Gastroesophageal sphincter (tissue), 4 donors: ENCODE data around the gene OR2A1. TPM values are rescaled to one million over a fixed set of nuclear protein-coding genes. Genes with fewer than 3 reads are reported as not detected.
"Not testable (repeated sequence)": the region's sequence is repeated elsewhere in the genome, so short reads cannot be mapped to it uniquely, and the experiment has no call there.

Experiments used
- ATAC-seq: fragments of 150-250 bp; one replicate; pipeline ENCODE4 v1.9.1; 2016; ENCODE audit warnings: mild to moderate bottlenecking, moderate library complexity
- H3K27ac ChIP-seq, 4 donors: fragments of 200-600 bp; sonication (generic) in 3 of 4; 1 replicate in 3 of 4; 2 replicates in 1 of 4; pipeline ENCODE4 v1.5.1; 2016 to 2019
- H3K27me3 ChIP-seq: fragments of 200-600 bp; sonication (generic); one replicate; pipeline ENCODE4 v1.5.1; 2019
- H3K36me3 ChIP-seq, 2 donors: fragments of 200-600 bp; sonication (generic); one replicate each; pipeline ENCODE4 v1.5.1; 2019; ENCODE audit warnings: control low read depth in 1 of 2
- H3K4me1 ChIP-seq, 3 donors: fragments of 200-600 bp; sonication (generic); 1 replicate in 2 of 3; 2 replicates in 1 of 3; pipeline ENCODE4 v1.5.1; 2016 to 2019; ENCODE audit warnings: control low read depth in 2 of 3
- H3K4me3 ChIP-seq, 2 donors: fragments of 200-600 bp; sonication (generic); one replicate each; pipeline ENCODE4 v1.5.1; 2019; ENCODE audit warnings: mild to moderate bottlenecking in 1 of 2, moderate library complexity in 1 of 2
- H3K9me3 ChIP-seq, 3 donors: fragments of 200-600 bp; sonication (generic); one replicate each; pipeline ENCODE4 v1.5.1; 2017 to 2019; ENCODE audit warnings: control low read depth in 2 of 3
- WGBS, 2 donors: methylation state at CpG; one replicate each; pipeline ENCODE4 v1.1.5; 2018; ENCODE audit warnings: low coverage in 1 of 2; 5-methylcytosine and 5-hydroxymethylcytosine counted together
- total RNA-seq, 4 donors: library from RNA; depleted of rRNA; stranded (reverse); fragments of >200 nt; gene quantifications; one replicate each; pipeline ENCODE4 v1.1.0, GENCODE V29; 2016

The OR2A1 gene
- total RNA-seq, 4 donors from 2014 or later: 0.13 to 0.42 TPM; not detected in 2

DNA sequence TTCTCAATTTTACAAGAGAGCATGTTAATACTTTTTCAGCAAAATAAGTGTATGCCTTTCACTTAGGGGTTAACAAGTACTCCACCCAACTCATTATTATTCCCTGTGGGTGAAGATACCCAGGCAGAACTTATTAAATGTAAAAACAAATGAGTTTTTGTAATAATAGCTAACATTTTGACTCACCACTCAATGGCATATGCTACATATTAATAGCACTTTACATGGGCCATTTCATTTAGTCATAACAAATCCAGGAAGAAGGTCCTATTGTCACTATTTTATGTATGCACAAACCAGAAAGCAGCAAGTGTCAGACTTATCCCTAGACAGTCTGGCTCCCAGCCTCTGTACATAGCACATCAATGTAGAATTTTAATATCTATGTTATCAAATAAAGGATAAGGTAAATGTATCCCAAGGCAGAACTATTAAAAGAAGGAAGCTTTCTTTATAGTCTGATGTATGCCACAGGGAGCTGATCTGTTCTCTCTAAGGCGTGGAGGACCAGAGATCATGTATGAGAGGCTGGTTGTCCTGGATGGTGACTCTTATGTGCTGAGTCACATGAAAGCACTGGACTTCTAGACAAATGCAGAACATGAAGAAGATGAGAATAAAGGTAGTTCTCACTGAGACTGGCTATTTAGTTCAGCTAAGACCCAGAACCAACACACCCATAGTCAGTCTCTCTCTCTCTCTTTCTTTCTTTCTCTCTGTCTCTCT is 9.5 kb upstream of the OR2A1 start:
- not testable (repeated sequence) for H3K4me3 ChIP-seq, H3K4me1 ChIP-seq, H3K9me3 ChIP-seq, H3K27me3 ChIP-seq, H3K27ac ChIP-seq, H3K36me3 ChIP-seq, ATAC-seq
- no CpG with 5 or more reads among the region's 1 CpG for WGBS, 2 donors

DNA sequence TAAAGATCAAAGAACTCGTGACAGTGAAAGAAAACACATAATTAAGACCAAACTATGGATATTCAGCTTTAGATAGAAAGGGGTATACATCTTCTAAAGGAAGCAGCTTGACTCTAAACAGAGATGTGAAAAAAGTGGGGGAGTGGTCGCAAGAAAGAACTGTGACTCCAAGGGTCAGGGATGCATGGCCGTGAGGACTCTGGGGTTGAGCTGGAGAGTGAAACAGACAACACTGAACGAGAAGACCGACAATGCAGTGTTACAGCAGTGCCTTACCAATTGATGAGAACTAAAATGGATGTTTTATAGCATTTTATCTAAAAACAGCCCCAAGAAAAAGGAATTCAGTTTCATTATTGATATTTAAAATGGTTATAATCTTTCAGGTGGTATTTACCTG is 8.6 kb upstream of the OR2A1 start:
- not testable (repeated sequence) for H3K27me3 ChIP-seq, ATAC-seq, H3K4me3 ChIP-seq, H3K27ac ChIP-seq, H3K9me3 ChIP-seq, H3K4me1 ChIP-seq, H3K36me3 ChIP-seq
- no CpG with 5 or more reads among the region's 5 CpGs for WGBS, 2 donors

GRCh38 chr7:144305156-144305555 is 7.1 kb upstream of the OR2A1 start:
- ATAC-seq, H3K36me3 ChIP-seq, H3K4me1 ChIP-seq, H3K27ac ChIP-seq, H3K27me3 ChIP-seq, H3K9me3 ChIP-seq, H3K4me3 ChIP-seq: not testable (repeated sequence)
- WGBS, 2 donors: no CpG with 5 or more reads among the region's 2 CpGs

- not testable (repeated sequence) for H3K9me3 ChIP-seq, H3K27ac ChIP-seq, H3K4me3 ChIP-seq, H3K27me3 ChIP-seq, H3K36me3 ChIP-seq, ATAC-seq, H3K4me1 ChIP-seq
- no CpG with 5 or more reads among the region's 2 CpGs for WGBS, 2 donors
Observed at GRCh38 chr7:144309702-144310101, 2.5 kb upstream of the OR2A1 start.

GRCh38 chr7:144311218-144311617 is 1.0 kb upstream of the OR2A1 start:
- not testable (repeated sequence) for H3K27ac ChIP-seq, H3K4me1 ChIP-seq, H3K27me3 ChIP-seq, ATAC-seq, H3K36me3 ChIP-seq, H3K4me3 ChIP-seq, H3K9me3 ChIP-seq
- WGBS, 2 donors: no CpG with 5 or more reads among the region's 2 CpGs

DNA sequence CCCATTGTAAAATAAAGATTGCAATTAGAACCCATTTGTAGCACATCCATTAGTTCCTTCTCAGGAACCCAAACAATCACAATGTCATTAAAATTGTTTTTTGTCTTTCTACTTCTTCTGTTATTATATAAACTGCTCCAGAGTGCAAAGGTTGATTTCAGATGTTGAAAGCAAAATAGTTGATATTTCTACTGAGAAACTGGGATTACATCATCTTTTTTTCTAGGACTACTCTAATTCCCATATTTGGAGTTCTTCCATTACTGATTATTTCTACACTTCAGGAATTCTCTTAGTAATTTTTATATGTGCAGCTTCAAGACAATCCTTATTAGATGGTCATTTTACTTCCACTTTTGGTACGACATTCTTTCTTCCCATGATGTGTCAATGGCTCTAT is 5.3 kb downstream of the OR2A1 start:
- not testable (repeated sequence) for H3K4me3 ChIP-seq, ATAC-seq, H3K36me3 ChIP-seq, H3K27me3 ChIP-seq, H3K9me3 ChIP-seq, H3K27ac ChIP-seq, H3K4me1 ChIP-seq
- WGBS, 2 donors: no CpG with 5 or more reads among the region's 1 CpG

DNA sequence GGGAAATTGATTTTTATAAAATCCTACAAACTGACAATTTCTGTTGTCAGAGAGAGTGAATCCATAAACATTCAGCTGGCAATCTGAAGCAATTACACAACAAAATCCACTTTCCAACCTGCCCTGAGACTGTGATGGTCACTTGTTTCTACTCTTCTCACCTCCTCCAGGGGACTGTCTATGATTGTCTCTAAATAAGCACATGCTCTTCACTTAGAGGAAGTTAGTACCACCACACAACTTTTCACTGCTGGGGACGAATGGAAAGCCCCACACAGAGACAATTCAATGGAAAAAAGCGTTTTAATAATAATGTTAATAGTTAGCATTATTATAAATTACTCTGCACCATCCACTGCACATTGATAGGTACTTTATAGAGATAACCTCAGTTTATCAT is 7.3 kb downstream of the OR2A1 start:
- H3K27me3 ChIP-seq, H3K4me3 ChIP-seq, H3K27ac ChIP-seq, ATAC-seq, H3K4me1 ChIP-seq, H3K9me3 ChIP-seq, H3K36me3 ChIP-seq: not testable (repeated sequence)
- no CpG with 5 or more reads among the region's 2 CpGs for WGBS, 2 donors

- not testable (repeated sequence) for H3K36me3 ChIP-seq, H3K4me1 ChIP-seq, H3K27me3 ChIP-seq, H3K4me3 ChIP-seq, ATAC-seq, H3K9me3 ChIP-seq, H3K27ac ChIP-seq
- WGBS, 2 donors: 20 to 67% methylated on average over 1 of the region's 3 CpGs
Observed at GRCh38 chr7:144321677-144322206, 9.5 kb downstream of the OR2A1 start.

DNA sequence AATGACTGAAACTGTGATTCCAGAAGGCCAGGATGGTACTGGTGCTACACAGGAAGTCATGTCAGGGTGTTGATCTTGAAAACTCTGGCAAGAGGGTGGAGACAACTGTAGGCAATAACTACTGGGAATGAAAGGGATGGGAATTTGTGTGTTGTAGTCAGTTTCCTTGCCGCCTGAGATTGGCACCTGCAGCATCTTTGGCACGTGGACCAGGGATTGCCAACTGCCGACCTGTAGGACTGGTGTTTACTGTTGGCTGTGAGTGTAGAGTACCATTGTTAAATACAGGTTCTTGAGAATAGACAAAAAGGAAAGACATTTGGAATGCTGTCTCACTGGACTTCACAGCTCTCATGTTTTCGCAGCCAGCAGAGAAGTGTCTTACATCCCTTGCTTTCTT is 11.1 kb downstream of the OR2A1 start:
- H3K4me1 ChIP-seq, H3K9me3 ChIP-seq, H3K4me3 ChIP-seq, H3K36me3 ChIP-seq, H3K27ac ChIP-seq, H3K27me3 ChIP-seq, ATAC-seq: not testable (repeated sequence)
- WGBS, 2 donors: no CpG with 5 or more reads among the region's 4 CpGs

GRCh38 chr7:144325868-144326267 is 13.6 kb downstream of the OR2A1 start:
- WGBS, 2 donors: no CpG with 5 or more reads among the region's 5 CpGs

DNA sequence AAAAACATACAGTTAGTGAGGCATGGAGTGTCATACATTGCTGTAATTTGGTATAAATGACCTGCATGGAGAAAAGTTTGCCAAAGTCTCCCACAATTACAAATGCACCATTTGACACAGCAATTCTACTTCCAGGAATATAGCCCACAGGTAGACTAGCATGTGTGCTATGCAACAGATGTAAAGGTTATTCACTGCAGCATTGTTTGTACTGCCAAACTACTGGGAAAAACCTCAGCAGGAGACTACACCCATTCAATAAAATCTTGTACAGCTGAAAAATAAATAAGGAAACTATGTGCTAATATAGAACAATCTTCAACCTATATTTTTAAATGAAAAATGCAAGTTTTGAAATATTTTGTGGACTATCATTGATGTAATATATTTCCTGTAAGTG is 17.8 kb downstream of the OR2A1 start:
- H3K4me1 ChIP-seq, H3K4me3 ChIP-seq, ATAC-seq, H3K9me3 ChIP-seq, H3K36me3 ChIP-seq, H3K27me3 ChIP-seq, H3K27ac ChIP-seq: not testable (repeated sequence)

More at GRCh38 chr7:144325868-144326267, 13.6 kb downstream of the OR2A1 start:
- not testable (repeated sequence) for H3K27me3 ChIP-seq, H3K4me3 ChIP-seq, H3K4me1 ChIP-seq, H3K36me3 ChIP-seq, H3K27ac ChIP-seq, H3K9me3 ChIP-seq, ATAC-seq
